HG03060 (cell line): ENCODE results near the gene SMURF1.
"Not testable (repeated sequence)": the region's sequence is repeated elsewhere in the genome, so short reads cannot be mapped to it uniquely, and the experiment has no call there.

Experiments used
- ATAC-seq: cut with Tn5 transposase; IDR thresholded peaks from one replicate; pipeline ENCODE4 v1.9.1; 2021; ENCODE audit warnings: low read depth, moderate number of reproducible peaks; ENCODE audit not compliant: unreplicated experiment

The SMURF1 gene

GRCh38 chr7:99070361-99070760 is 73.5 kb downstream of the SMURF1 start:
- no peak for ATAC-seq

- ATAC-seq: no peak
Measured at GRCh38 chr7:99061001-99061776, 82.7 kb downstream of the SMURF1 start.

GRCh38 chr7:99054781-99055180 is 89.1 kb downstream of the SMURF1 start:
- ATAC-seq: no peak

GRCh38 chr7:99050971-99051370 is 92.9 kb downstream of the SMURF1 start:
- ATAC-seq: no peak

GRCh38 chr7:99047526-99048077 is 96.3 kb downstream of the SMURF1 start:
- no peak for ATAC-seq

GRCh38 chr7:99046722-99047121 is 97.2 kb downstream of the SMURF1 start:
- ATAC-seq: no peak

- ATAC-seq: not testable (repeated sequence)
Measured at GRCh38 chr7:99046262-99046661, 97.6 kb downstream of the SMURF1 start.

GRCh38 chr7:99044858-99045257 is 99.0 kb downstream of the SMURF1 start:
- not testable (repeated sequence) for ATAC-seq

- no peak for ATAC-seq
Measured at GRCh38 chr7:99042957-99043356, 101.0 kb downstream of the SMURF1 start.

GRCh38 chr7:99041526-99041925 is 102.4 kb downstream of the SMURF1 start:
- no peak for ATAC-seq

- no peak for ATAC-seq
Measured at GRCh38 chr7:99040104-99040958, 103.6 kb downstream of the SMURF1 start.

- ATAC-seq: no peak
Measured at GRCh38 chr7:99039384-99039891, 104.5 kb downstream of the SMURF1 start.

GRCh38 chr7:99038086-99038855 is 105.6 kb downstream of the SMURF1 start:
- ATAC-seq: no peak

GRCh38 chr7:99037327-99037940 is 106.5 kb downstream of the SMURF1 start:
- no peak for ATAC-seq

- ATAC-seq: no peak
Measured at GRCh38 chr7:99036546-99037111, 107.3 kb downstream of the SMURF1 start.

GRCh38 chr7:99035723-99036545 is 108.0 kb downstream of the SMURF1 start:
- ATAC-seq: no peak

GRCh38 chr7:99034932-99035722 is 108.8 kb downstream of the SMURF1 start:
- no peak for ATAC-seq

- no peak for ATAC-seq
Measured at GRCh38 chr7:99033765-99034164, 110.1 kb downstream of the SMURF1 start.
